GM21619 (cell line): Measurements from ENCODE around the gene SLC22A31.

Experiments used
- ATAC-seq: cut with Tn5 transposase; IDR thresholded peaks from one replicate; pipeline ENCODE4 v1.9.1; 2021; ENCODE audit not compliant: unreplicated experiment

The SLC22A31 gene

DNA sequence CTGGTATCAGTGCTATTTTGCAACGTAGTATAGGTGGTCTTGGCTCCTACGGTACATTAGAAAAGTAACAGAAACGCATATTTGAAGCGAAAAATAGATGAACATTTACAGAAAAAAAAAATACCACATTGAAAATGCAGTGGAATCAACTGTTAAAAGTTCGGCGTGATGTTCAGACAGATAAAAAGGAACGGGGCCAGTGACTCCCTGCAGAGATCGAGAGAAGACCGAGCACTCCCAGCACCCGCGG, 16.7 kb upstream of the SLC22A31 start:
- no peak for ATAC-seq

DNA sequence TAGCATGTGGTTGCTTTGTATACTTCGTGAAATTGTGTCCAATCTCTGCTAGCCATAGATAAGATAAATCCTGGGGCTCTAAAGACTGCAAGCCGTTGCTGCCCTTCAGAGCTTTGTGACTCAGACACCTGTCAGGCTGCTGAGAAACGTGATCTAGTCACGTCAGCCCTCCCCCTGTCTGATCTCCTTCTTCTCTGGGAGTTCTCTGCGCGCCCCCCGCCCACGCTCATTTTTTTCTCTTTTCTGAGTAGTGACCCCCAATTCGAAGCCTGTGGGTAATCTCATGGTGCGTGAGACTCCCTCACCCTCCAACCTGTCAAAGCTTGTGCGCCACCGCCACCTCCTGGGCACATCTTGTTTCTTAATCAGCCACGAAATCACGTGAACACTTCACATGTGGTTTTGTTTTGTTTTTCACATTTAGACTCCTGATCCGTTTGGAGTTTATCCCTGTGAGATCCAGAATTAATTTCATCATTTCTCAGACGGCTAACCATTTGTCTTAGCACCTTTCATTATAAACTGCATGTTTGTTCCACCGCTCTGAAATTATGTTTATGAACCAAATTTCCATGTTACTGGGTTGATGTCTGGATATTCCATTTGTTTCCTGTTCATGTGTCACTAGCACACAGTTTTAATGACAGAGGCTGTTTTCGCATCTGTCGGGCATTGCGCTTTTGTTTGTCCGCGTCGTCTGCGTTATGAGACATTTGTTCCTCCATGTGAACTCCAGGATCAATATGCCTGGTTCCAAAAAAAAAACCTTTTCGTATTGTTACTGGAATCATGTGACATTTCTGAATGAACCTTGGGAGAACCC, 16.2 kb upstream of the SLC22A31 start:
- ATAC-seq, result no peak

DNA sequence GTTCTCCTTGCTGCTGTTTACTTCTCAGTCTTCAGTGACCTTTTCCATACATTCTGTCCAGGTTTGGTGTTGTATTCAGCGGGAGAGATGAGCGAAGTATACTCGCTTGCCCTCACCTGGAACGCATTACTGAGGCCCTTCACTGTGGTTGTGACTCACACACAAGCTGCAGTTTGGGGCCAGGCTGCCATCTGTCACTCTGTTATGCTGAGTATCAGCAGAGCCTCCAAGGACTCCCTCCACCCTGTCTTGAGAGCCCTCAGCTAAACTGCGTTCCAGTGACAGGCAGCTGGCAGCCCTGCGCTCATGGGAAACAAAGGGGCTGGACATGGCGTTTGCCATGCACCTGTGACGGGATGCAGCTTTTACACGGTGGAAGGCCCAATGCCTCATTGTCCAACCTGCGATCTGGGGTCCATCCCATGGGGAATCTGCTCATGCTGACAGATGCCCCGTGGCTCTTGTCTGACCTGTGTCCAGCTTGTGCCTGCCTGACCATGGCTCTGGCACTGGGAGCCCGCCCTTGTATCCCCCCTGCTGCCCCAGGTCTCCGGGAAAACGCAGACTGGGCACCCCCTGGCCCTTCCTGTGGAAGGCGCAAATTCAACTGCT, 10.7 kb upstream of the SLC22A31 start:
- no peak for ATAC-seq

DNA sequence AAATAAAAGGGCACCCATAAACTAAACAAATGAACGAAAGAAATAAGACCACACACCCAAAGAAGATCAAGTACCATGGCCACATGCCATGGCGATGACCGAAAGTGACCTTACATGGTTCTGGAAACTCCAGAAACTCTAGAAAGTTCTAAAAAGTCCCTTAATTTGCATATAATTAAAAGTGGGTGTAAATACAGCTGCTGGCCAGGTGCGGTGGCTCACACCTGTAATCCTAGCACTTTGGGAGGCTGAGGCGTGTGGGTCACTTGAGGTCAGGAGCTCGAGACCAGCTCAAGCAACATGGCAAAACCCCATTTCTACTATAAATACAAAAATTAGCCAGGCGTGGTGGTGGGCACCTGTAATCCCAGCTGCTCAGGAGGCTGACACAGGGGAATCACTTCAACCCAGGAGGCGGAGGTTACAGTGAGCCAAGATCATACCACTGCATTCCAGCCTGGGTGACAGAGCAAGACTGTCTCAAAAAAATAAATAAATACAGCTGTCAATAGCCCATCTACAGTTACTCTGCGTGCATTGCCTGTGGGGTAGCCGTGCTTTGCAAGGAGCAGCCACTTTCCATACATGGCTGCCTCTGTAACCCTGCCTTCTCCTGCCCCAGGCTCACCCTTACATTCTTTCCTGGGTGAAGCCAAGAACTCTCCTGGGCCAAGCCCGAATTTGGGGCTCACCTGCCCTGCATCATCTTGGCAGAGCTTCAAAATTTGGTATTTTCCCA, 10.0 kb upstream of the SLC22A31 start:
- no peak for ATAC-seq

DNA sequence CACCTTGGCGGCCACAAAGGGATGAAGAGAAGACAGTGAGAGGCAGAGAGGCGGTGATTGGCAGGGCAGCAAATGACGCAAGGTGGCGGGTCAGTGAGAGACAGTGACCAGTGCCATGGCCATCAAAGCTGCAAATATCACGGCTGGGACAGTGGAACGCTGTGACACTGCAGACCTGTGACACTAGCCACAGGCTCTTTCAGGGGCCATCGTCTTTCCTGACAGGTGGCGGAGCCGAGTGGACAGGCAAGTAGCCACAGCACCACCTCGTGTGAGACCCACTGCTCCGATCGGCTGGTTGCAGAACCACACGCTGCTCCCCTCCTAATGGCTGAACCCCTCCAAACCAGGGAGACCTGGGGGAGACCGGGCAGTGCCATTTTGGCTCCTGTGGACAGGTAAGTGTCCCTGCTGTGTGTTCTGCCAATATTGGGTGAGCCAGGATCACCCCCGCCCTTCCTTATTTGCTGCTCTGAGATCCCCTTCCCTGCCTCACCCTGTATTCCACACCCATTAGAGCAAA, 9.2 kb upstream of the SLC22A31 start:
- no peak for ATAC-seq

DNA sequence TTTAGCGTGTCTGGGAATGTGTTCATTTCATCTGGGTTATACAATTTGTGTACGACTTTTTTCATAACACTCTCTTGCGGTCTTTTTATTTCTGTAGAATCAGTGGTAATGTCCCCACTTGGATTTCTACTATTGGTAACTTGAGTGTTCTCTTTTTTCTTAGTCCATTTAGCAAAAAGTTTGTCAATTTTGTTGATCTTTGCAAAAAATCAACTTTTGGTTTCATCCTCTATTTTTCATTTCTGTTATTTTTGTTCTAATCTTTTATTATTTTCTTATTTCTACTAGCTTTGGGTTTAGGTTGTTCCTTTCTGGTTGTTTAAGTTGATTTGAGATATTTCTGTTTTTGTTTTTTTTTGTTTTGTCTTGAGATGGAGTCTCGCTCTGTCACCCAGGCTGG, 7.7 kb upstream of the SLC22A31 start:
- no peak for ATAC-seq

DNA sequence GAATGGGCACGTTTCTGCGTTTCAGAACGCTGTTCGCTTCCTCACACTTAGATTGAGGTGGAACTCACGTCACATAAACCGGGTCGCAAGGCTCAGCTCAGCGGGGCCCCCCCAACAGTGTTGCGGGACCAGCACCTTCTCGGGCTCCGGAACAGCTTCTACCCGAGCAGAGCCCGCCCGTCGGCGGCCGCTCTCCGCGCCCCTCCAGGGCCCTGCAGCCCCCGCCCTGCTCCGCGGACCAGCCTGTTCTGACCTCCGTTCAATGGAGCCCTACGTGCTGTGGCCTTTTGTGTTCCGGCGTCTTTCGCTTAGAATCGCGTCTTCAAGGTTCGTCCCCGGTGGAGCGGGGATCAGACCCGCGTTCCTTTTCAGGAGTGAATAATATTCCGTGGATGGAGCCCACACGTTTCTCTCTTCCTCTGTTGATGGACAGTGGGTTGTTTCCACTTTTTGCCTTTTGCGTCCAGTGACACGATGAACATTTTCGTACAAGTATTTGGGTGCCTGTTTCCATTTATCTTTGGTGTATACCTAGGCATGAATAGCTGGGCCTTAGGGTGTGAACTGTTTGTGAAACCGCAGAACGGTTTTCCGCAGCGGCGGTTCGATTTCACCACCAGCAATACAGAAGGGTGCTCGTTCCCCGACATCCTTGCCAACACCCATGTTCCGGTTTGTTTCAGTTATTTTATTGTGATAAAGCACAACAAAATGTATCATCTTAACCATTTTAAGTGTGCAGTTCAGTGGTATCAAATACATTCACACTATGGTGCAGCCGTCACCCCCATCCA, 2.3 kb upstream of the SLC22A31 start:
- no peak for ATAC-seq

DNA sequence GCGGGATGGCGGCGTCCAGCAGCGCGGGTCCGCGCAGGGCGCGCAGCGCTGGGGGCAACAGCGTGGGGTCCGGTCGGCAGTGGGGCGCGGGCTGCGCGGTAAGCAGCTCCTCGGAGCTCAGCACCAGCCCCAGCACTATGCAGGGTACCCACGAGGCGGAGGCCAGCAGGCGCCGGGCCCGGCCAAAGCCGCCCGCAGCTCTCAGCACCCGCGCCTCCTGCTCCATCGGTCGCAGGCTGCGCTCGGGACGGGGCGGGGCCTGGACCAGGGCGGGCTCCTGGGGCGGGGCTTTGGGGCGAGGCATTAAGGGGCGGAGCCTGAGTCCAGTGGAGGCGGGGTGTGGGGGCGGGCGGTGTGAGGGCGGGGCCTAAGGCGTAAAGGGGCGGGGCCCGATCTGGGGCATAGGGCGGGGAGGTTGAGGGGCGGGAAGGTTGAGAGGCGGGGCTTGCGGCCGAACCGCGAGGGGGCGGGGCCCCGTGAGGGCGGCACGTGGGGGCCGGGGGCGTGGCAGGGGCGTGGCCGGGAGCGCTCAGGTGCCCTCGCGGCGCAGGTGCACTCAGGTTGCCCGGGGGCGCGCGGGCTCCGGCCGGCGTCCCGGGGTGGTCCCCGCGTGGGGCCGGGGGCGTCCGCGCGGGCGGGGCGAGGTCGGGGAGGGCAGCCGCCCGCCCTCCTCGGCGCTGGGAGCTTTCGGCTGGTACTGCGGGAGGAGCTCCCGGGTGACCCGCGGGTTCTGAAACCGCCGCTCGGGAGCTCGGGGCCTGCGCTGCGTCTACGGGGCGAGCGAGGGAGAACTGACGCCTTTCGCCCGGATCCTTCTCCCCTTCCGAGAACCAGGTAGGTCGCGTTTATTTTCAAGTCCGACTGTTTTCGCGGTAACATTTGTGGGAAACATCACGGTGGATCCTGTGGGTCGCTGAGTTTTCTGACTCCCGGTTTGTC, 1.4 kb upstream of the SLC22A31 start:
- ATAC-seq, result no peak

DNA sequence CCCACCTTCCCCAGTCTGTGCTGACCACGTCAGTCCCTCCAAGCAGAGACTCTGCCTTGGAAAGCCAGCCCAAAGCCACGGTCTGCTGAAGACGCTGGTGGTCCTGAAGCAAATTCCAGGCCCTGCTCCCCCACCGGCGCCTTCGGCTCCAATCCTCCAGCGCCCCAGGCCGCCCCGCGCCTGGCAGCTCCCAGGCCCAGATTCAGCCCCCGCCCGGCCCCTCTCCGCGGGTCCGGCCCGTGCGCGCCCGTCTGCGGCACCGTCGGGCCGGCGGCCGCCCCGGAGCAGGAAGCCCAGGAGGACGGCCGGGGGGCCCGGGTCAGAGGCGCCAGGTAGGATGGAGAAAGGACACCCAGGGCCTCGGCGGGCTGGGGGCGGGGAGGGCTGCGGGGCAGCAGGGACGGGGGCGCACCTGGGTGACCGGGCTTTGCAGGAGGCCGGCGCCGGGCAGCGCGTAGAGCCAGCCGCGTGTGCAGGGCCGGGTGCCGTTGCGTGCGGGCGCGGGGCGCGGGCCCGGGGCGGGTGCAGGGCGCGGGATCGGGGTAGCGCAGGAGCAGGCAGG, 594 bp upstream of the SLC22A31 start:
- no peak for ATAC-seq

DNA sequence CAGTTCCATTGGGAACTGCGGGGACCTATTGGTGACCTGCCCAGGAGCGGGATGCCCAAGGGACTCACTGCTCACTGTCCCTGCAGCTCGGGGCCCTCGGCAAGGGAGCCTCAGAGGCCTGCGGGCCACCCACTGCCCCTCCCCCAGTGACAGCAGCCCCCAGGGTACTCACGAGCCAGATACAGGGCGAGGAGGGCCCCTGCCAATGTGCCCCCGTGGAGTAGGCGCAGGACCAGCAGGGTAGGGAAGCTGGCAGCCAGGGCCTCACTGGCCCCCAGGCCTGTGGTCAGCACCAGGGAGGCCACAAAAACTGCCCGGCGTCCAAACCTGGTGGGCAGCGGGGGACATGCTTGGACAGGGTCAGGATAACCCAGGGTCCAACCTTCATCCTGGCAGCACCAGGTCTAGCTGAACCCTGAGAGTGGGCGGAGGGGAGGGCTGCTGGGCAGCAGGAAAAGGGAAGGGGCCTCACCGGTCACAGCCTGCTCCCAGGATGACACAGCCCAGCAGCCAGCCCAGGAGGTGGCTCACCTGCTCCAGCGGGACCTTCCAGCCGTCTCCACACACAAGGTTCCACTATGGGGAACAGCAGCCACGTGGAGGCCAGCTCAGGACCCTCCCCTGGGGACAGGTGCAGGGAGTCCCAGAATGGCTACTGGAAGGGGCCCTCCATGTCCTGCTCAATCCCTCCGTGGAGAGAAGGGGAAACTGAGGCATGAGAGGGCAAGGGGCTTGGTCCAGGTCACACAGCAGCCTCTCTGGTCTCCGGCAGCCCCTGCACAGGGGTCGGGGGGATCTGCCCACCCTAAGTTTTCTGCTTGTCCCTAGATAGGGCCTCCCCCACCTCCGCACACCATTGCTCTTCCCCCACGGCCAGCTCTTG, 855 bp downstream of the SLC22A31 start:
- ATAC-seq, result no peak

DNA sequence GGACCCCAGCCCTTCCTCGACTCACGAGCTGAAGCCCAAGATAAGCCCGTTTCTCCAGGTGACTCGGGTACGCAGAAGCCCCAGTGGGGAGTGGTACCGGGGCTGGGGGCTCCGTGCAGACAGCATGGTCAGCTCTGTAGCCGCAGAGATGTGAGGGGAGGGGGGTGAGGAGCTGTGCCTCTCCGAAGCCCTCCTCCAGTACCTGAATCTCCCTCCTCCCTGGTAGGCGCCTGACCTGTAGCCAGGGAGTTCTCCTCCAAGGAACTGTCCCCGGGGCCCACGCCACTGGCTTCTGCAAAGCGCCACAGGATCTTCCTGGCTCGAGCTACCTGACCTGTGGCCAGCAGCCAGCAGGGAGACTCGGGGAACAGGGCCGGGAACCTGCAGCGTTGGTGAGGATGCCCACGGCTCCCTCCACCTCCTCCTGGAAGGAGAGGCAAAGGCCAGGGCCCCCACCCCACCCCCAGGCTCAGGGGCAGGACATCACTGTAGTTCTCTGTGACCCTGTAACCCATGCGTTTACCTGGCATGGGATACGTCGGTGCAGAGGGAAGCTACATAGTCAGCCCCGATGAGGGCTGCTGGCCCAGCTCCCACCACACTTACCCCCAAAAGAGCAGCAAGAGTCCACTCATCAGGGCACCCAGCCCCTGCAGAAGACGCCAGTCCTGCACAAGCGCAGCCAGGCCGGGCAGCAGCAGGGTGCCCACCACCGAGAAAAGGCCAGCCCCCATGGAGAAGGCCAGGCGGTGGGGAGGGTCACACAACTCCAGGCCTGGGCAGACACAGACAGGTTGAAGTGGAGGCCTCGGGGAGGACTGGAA, 1.7 kb downstream of the SLC22A31 start:
- no peak for ATAC-seq

DNA sequence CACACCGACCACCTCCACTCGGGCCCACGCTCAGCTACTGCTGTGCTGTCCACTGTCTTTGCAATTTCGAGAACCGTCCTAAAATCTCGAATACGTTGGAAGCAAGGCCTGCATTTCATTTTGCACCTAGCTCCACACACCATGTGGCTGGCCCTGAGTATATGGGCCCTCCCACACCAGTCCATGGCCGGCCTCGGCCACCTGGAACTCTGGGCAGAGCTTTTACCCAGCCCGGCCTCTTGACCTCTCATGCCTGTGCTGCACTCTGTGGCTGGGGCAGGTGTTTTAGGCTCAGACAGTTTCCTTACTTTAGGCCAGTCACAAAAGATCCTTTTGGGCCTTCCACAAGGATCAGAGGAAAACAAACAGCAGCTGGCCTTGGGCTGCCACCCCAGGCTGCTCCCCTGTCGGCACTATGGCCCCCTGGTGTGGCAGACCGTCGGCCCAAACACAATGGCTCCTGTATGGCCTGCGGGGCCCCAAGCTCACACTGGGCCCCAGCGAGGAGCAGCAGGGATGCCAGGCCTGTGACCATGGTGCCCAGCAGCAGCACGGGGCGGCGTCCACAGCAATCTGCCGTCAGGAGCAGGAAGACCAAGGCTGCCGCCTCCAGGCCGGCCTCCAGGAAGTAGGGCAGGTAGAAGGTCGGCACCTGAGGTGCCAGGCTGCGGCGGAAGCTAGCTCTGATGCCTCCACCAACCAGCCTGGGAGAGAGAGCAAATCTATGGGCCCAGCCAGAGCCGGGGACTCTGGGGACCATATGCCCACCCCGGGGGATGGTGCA, 2.5 kb downstream of the SLC22A31 start:
- ATAC-seq, result no peak

DNA sequence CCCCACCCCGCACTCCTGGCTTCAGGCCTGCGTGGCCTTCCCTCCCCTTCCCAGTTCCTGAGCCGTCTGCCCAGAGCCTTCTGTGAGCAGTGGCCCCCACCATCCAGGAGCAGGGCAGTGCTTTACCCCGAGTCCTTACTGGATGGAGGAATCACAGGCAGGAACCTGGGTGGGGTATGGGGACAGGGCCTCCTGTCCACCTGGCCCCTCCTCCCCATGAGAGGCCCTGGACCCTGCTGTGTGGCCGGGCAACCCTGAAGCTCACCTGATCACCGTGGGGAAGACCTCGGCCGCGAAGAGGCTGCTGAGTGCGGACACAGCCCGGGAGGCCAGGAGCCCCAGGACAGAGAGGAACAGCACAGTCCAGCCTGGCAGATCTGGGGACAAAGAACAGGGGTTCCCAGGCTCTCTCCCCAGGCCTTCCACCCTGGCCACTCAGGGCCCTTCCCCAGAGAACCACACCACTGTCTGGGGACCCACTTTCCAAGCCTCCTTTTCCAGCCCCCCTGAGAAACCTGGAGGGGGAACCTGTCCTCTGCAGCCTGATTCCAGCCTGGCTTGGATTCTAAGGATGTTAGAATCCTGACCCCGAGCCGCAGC, 3.2 kb downstream of the SLC22A31 start:
- ATAC-seq, result no peak

DNA sequence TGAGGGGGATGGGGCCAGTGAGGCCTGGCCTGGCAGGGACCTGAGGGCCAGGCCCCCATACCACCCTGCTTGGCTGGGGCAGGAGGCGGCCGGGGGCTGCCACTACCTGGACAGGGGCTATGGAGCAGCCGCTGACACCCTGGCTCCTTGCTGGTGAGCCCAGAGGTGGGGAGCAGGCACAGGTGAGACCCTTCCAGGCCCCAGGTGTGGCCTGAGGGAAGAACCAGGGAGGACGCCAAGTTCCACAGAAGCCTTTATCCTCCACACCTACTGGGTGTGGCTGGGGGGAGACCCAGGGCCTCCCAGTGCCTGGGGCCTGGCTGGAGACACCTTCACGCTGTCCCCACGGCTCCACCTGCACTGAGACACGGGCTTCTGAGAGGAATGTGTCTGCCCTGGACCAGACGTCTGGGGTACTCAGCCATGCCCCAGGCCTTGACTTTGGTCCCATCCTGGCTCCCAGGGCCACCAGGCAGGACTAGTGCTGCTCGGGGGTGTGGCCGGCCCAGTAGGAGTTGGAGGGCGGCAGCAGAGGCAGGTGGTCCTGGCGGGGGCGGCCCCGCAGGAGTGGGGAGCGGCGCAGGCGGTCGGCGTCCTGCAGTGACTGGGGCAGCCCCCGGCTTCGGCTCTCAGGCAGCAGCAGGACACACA, 4.7 kb downstream of the SLC22A31 start:
- ATAC-seq, result no peak

DNA sequence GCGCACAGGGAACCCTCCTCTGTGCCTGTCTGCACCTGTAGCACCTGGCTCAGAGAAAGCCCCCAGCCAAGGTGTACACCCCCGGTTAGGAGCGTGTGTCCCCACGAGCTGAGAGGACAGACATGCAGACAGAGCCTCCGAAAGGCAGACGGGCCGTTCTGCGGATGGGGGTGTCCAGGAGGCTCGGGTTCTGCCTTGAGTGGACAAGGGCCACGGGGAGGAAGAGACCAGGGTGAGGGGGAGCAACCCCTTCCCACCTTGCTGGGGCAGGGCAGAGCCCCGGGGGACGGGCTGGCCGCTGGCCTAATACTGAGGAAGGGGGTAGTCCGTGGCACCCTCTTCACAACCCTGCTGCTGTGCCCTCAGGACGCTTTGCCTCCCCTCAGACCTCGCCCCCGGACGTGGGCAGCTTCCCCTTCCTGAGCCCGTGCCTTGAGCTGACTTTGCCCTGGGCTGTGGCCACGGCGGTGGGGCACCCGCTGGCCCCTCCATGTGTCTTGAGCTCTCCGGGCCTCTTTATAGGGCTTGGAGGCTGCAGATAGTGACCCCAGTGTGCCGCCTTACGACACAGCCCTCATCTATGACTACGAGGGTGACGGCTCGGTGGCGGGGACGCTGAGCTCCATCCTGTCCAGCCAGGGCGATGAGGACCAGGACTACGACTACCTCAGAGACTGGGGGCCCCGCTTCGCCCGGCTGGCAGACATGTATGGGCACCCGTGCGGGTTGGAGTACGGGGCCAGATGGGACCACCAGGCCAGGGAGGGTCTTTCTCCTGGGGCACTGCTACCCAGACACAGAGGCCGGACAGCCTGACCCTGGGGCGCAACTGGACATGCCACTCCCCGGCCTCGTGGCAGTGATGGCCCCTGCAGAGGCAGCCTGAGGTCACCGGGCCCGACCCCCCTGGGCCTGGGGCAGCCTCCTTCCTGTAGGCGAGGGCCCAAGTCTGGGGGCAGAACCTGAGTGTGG, 5.7 kb downstream of the SLC22A31 start:
- ATAC-seq, result no peak
